GM12878 (cell line): ENCODE data around the gene DLG2. TPM values are rescaled to one million over a fixed set of nuclear protein-coding genes. Genes with fewer than 3 reads are reported as not detected.

Experiments used
- ATAC-seq: fragments of 200-7000 bp; cut with Tn5 transposase; 3 replicates; pipeline ENCODE4 v1.9.1; 2020; ENCODE audit warnings: mild to moderate bottlenecking, moderate library complexity
- BruUV-seq: library from RNA; stranded (reverse); fragments of 400-500 nt; replicated peaks from 2 replicates; lab custom pipeline; 2021; lab: Mats Ljungman, UMichigan
- CTCF ChIA-PET: fragments of 300-600 bp; sonication (Branson Sonifier 250); formaldehyde crosslinking; extraction: SDS; loops from one replicate; lab custom pipeline; 2021; ENCODE audit warnings: inconsistent platforms; lab: Yijun Ruan, JAX
- POLR2A ChIA-PET: fragments of 350-600 bp; formaldehyde crosslinking; extraction: SDS; loops from one replicate; lab custom pipeline; 2021; ENCODE audit warnings: inconsistent platforms; lab: Charles Lee
- RAD21 ChIA-PET: fragments of 300-600 bp; sonication (Branson Sonifier 250); formaldehyde crosslinking; loops from one replicate; lab custom pipeline; 2023; ENCODE audit warnings: antibody characterized with exemption; ENCODE audit not compliant: unreplicated experiment; lab: Charles Lee
- SMC1A ChIA-PET: fragments of 300-600 bp; sonication (Branson Sonifier 250); formaldehyde crosslinking; loops from one replicate; lab custom pipeline; 2023; ENCODE audit not compliant: unreplicated experiment, uncharacterized antibody; lab: Charles Lee
- DNase-seq: peaks from one replicate; pipeline ENCODE4 v3.0.0-alpha.2; 2011; ENCODE audit warnings: low read depth, low spot score
- FAIRE-seq: peaks from 3 replicates; lab custom pipeline; 2011; peaks lifted over from hg19 to GRCh38; lab: Jason Lieb, UNC
- H2AFZ ChIP-seq: 2 replicates; pipeline ENCODE4 v1.6.0; 2011; ENCODE audit warnings: low read depth, low read length, control low read depth; ENCODE audit not compliant: control insufficient read depth
- H3K27ac ChIP-seq: 2 replicates; pipeline ENCODE4 v1.5.1; 2011; ENCODE audit warnings: control low read depth; ENCODE audit not compliant: control insufficient read depth, insufficient read depth
- H3K27me3 ChIP-seq, 2 experiments: replicated peaks in 1 of 2; 2 replicates each; pipeline versions ENCODE4 v1.6.0 to v1.6.1; 2011; ENCODE audit warnings: low read length in 1 of 2; ENCODE audit not compliant: control insufficient read depth in 2 of 2, insufficient read depth in 2 of 2
- H3K36me3 ChIP-seq, 2 experiments: 2 replicates each; pipeline ENCODE4 v1.5.1; 2011; ENCODE audit warnings: low read length in 1 of 2; ENCODE audit not compliant: control insufficient read depth in 2 of 2, insufficient read depth in 2 of 2
- H3K4me1 ChIP-seq: 2 replicates; pipeline ENCODE4 v1.6.1; 2011; ENCODE audit warnings: mild to moderate bottlenecking, low read length, moderate library complexity, mixed read lengths; ENCODE audit not compliant: control insufficient read depth, insufficient read depth
- H3K4me2 ChIP-seq: 2 replicates; pipeline ENCODE4 v1.6.0; 2011; ENCODE audit warnings: control low read depth; ENCODE audit not compliant: control insufficient read depth, insufficient read depth
- H3K4me3 ChIP-seq: fragments of 200-600 bp; sonication (generic); 2 replicates; pipeline ENCODE4 v1.5.1; 2016
- H3K79me2 ChIP-seq: 2 replicates; pipeline ENCODE4 v1.6.0; 2011; ENCODE audit warnings: low read length; ENCODE audit not compliant: control insufficient read depth, insufficient read depth
- H3K9ac ChIP-seq: 2 replicates; pipeline ENCODE4 v1.8.0; 2011; ENCODE audit warnings: low read length, control low read depth, mixed read lengths; ENCODE audit not compliant: control insufficient read depth, insufficient read depth
- H3K9me3 ChIP-seq: replicated peaks from 3 replicates; pipeline ENCODE4 v1.5.1; 2011; ENCODE audit warnings: mild to moderate bottlenecking, low read length; ENCODE audit not compliant: control insufficient read depth, insufficient read depth
- H4K20me1 ChIP-seq: 2 replicates; pipeline ENCODE4 v1.6.0; 2011; ENCODE audit not compliant: control insufficient read depth, insufficient read depth
- CREB1 ChIP-seq: IDR thresholded peaks from 2 replicates; pipeline ENCODE4 v1.6.1; 2012; ENCODE audit warnings: low read depth, mild to moderate bottlenecking, inconsistent platforms
- MEF2B ChIP-seq: fragments of 450-650 bp; IDR thresholded peaks from 2 replicates; pipeline ENCODE4 v1.6.1; 2018; ENCODE audit warnings: mild to moderate bottlenecking, moderate library complexity; ENCODE audit not compliant: partially characterized antibody, poor library complexity, severe bottlenecking
- ZBED1 ChIP-seq: IDR thresholded peaks from 2 replicates; pipeline ENCODE4 v1.6.1; 2016; ENCODE audit warnings: borderline replicate concordance
- ZNF217 ChIP-seq: fragments of 450-650 bp; IDR thresholded peaks from 2 replicates; pipeline ENCODE4 v1.6.1; 2017; ENCODE audit warnings: antibody characterized with exemption, mild to moderate bottlenecking
- WGBS: methylation state at CpG from one replicate; pipeline ENCODE4 v1.1.6; 2016; ENCODE audit warnings: low lambda C conversion rate; ENCODE audit not compliant: insufficient replicate concordance, insufficient coverage; ENCODE audit errors: missing lambda C conversion rate; 5-methylcytosine and 5-hydroxymethylcytosine counted together
- in situ Hi-C: fragments of 300-500 bp; cut with MboI; formaldehyde crosslinking; loops from 9 replicates; pipeline ENCODE4 v1.14.3; 2018; ENCODE audit warnings: mixed read lengths
- intact Hi-C: fragments of 100-400 bp; cut with micrococcal nuclease; formaldehyde crosslinking; loops from one replicate; pipeline ENCODE4 v1.14.2; 2022; ENCODE audit not compliant: unreplicated experiment
- polyA plus RNA-seq, 11 experiments: library from polyadenylated mRNA; depleted of rRNA in 4 of 11; unstranded in 6 of 11; stranded (reverse) in 5 of 11; fragments of >200 nt; fragmentation: Nextera tagmentation in 4 of 11; fragmentation: Illumina TruSeq in 1 of 11; extraction: Ambion mirVana in 4 of 11; extraction: Trizol in 1 of 11; gene quantifications; 1 replicate in 1 of 11; 2 replicates in 10 of 11; pipeline versions ENCODE4 v1.2.1 to v1.2.3, GENCODE V29; 2011 to 2016; ENCODE audit warnings: inconsistent platforms in 2 of 11, missing spikeins in 2 of 11, low read depth in 1 of 11
- total RNA-seq, 4 experiments: library from RNA; depleted of rRNA in 3 of 4; stranded (reverse); fragments of >200 nt in 3 of 4; fragmentation: Illumina TruSeq in 1 of 4; extraction: Trizol in 1 of 4; gene quantifications; 2 replicates each; pipeline versions ENCODE4 v1.2.1 to v1.2.3, GENCODE V29; 2013 to 2021
- TF ChIP-seq, protein P1 (sequence below): IDR thresholded peaks from 2 replicates; pipeline ENCODE4 v1.6.1; 2012; ENCODE audit warnings: low read length, inconsistent platforms
- TF ChIP-seq, protein P2 (sequence below): fragments of 450-650 bp; IDR thresholded peaks from 2 replicates; pipeline ENCODE4 v1.6.1; 2016; ENCODE audit warnings: mild to moderate bottlenecking, moderate library complexity, borderline replicate concordance

DLG2 gene
- total and polyA plus RNA-seq, 10 of the 15 experiments (the other 5 are each of a cell fraction or from before 2014, with no cell fraction given): 0.09 to 0.98 (median 0.35) TPM

DNA sequence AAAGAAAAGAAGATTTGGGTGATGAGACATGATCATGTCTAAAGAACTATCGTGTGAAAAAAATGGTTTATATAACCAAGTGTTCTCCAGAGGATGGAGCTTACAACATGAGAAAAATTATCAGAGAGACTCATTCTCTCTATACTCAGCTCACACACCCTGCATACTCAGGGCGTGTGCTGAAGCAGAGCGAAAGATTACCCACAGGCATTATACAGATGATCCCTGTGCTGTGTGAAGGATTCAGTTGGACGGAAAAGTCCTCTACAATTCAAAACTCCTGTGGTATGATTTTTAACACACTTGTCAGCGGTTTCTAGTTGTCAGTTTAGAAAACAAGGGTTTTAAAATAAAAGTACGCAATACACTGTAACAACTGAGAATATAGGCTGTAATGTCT is 267.3 kb downstream of the DLG2 start:
- Histone ChIP-seq H3K36me3 (no peaks in the 10 kb centered on the region), H4K20me1 (no peaks in the 10 kb centered on the region), H3K9me3 (no peaks in the 10 kb centered on the region), H3K27me3 (no peaks in the 10 kb centered on the region), H3K27ac (no peak overlapping the region), H3K4me2 (no peak overlapping the region), H2AFZ (no peak overlapping the region), H3K79me2 (no peaks in the 10 kb centered on the region), H3K4me3 (no peak overlapping the region), H3K4me1 (no peaks in the 10 kb centered on the region), H3K9ac (no peak overlapping the region)
- DNase-seq (no peak), ATAC-seq (no peak), FAIRE-seq (no peak)
- intact Hi-C loops (no loop called here), in situ Hi-C loops (no loop called here)
- WGBS: 27% methylated on average over 6 of the region's 6 CpGs
- no TSS peak for BruUV-seq
- CTCF ChIA-PET: no interaction called here
- RAD21 ChIA-PET: no interaction called here
- POLR2A ChIA-PET: no interaction called here
- TF ChIP-seq ZNF217 (no peak), CREB1 (no peak), ZBED1 (no peak), MEF2B (no peak)
- TF ChIP-seq, protein P1, sequence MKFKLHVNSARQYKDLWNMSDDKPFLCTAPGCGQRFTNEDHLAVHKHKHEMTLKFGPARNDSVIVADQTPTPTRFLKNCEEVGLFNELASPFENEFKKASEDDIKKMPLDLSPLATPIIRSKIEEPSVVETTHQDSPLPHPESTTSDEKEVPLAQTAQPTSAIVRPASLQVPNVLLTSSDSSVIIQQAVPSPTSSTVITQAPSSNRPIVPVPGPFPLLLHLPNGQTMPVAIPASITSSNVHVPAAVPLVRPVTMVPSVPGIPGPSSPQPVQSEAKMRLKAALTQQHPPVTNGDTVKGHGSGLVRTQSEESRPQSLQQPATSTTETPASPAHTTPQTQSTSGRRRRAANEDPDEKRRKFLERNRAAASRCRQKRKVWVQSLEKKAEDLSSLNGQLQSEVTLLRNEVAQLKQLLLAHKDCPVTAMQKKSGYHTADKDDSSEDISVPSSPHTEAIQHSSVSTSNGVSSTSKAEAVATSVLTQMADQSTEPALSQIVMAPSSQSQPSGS: no peak
- TF ChIP-seq, protein P2, sequence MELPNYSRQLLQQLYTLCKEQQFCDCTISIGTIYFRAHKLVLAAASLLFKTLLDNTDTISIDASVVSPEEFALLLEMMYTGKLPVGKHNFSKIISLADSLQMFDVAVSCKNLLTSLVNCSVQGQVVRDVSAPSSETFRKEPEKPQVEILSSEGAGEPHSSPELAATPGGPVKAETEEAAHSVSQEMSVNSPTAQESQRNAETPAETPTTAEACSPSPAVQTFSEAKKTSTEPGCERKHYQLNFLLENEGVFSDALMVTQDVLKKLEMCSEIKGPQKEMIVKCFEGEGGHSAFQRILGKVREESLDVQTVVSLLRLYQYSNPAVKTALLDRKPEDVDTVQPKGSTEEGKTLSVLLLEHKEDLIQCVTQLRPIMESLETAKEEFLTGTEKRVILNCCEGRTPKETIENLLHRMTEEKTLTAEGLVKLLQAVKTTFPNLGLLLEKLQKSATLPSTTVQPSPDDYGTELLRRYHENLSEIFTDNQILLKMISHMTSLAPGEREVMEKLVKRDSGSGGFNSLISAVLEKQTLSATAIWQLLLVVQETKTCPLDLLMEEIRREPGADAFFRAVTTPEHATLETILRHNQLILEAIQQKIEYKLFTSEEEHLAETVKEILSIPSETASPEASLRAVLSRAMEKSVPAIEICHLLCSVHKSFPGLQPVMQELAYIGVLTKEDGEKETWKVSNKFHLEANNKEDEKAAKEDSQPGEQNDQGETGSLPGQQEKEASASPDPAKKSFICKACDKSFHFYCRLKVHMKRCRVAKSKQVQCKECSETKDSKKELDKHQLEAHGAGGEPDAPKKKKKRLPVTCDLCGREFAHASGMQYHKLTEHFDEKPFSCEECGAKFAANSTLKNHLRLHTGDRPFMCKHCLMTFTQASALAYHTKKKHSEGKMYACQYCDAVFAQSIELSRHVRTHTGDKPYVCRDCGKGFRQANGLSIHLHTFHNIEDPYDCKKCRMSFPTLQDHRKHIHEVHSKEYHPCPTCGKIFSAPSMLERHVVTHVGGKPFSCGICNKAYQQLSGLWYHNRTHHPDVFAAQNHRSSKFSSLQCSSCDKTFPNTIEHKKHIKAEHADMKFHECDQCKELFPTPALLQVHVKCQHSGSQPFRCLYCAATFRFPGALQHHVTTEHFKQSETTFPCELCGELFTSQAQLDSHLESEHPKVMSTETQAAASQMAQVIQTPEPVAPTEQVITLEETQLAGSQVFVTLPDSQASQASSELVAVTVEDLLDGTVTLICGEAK: no peak
- SMC1A ChIA-PET: interaction anchor here (0.8 kb wide), 1 partner anchor 12 kb away, joined by 3 read pairs; no protein-coding TSS in a partner anchor
